GM12874 (cell line): ENCODE data around the gene RDH16.

Experiments used
- CTCF ChIP-seq: IDR thresholded peaks from 2 replicates; pipeline ENCODE4 v1.5.1; 2011; ENCODE audit warnings: low read depth, mild to moderate bottlenecking, control low read depth, low read length, moderate library complexity; ENCODE audit not compliant: insufficient read depth

Gene RDH16

GRCh38 chr12:56957229-56958052 lies at the start of gene RDH16:
TSS of gene RDH16 (minus strand) at chr12:56957608. CDS start at chr12:56957462, 146 bp downstream.
- no peak for TF ChIP-seq CTCF

- TF ChIP-seq CTCF, result no peak
These were observed 49.5 kb upstream of the RDH16 start for GRCh38 chr12:57006809-57007475.

GRCh38 chr12:57005980-57006808 lies 48.8 kb upstream of the RDH16 start, which contains the start of gene ZBTB39:
TSS of gene ZBTB39 (minus strand) at chr12:57006546. CDS start at chr12:57004917, 1,629 bp downstream.
- TF ChIP-seq CTCF, result peak; percentile 72

GRCh38 chr12:57004651-57005050 lies 47.2 kb upstream of the RDH16 start:
- no peak for TF ChIP-seq CTCF

GRCh38 chr12:57003395-57003794 lies 46.0 kb upstream of the RDH16 start:
- TF ChIP-seq CTCF, result no peak

GRCh38 chr12:57001448-57001906 lies 44.1 kb upstream of the RDH16 start:
- peak; percentile 84 for TF ChIP-seq CTCF

- no peak for TF ChIP-seq CTCF
These were observed 43.0 kb upstream of the RDH16 start for GRCh38 chr12:57000393-57000792.
